DOHH2 (cell line): Measurements from ENCODE around the gene OSBPL1A.

Experiments used
- H3F3A ChIP-seq: fragments of 200-600 bp; sonication (generic), shearing (Covaris generic); 2 replicates; pipeline ENCODE4 v1.6.0; 2016; ENCODE audit warnings: antibody characterized with exemption, mild to moderate bottlenecking; ENCODE audit not compliant: control insufficient read depth, insufficient read depth
- H3K27ac ChIP-seq: fragments of 200-600 bp; sonication (generic); 2 replicates; pipeline ENCODE4 v1.5.1; 2014; ENCODE audit warnings: low read depth, mild to moderate bottlenecking, low read length, moderate library complexity
- H3K27me3 ChIP-seq: fragments of 200-600 bp; sonication (generic); 2 replicates; pipeline ENCODE4 v1.6.1; 2014; ENCODE audit warnings: mild to moderate bottlenecking, low read length, mixed read lengths; ENCODE audit not compliant: control insufficient read depth
- H3K36me3 ChIP-seq: fragments of 200-600 bp; sonication (generic); 2 replicates; pipeline ENCODE4 v1.6.1; 2014; ENCODE audit warnings: mild to moderate bottlenecking, low read length, moderate library complexity, mixed read lengths; ENCODE audit not compliant: control insufficient read depth
- H3K4me1 ChIP-seq: fragments of 200-600 bp; sonication (generic); 2 replicates; pipeline ENCODE4 v1.6.1; 2014; ENCODE audit warnings: mild to moderate bottlenecking, low read length, mixed read lengths; ENCODE audit not compliant: control insufficient read depth
- H3K4me2 ChIP-seq: fragments of 200-600 bp; sonication (generic); 2 replicates; pipeline ENCODE4 v1.6.0; 2014; ENCODE audit warnings: mild to moderate bottlenecking, low read length, moderate library complexity
- H3K4me3 ChIP-seq: fragments of 200-600 bp; sonication (generic); 2 replicates; pipeline ENCODE4 v1.5.1; 2014; ENCODE audit warnings: mild to moderate bottlenecking, low read length, mixed read lengths
- H3K79me2 ChIP-seq: fragments of 200-600 bp; sonication (generic); 2 replicates; pipeline ENCODE4 v1.6.1; 2014; ENCODE audit warnings: mild to moderate bottlenecking, low read length, mixed read lengths; ENCODE audit not compliant: control insufficient read depth
- H3K9me2 ChIP-seq: fragments of 200-600 bp; sonication (generic); replicated peaks from 2 replicates; pipeline ENCODE4 v1.6.1; 2014; ENCODE audit warnings: mild to moderate bottlenecking, low read length, mixed read lengths; ENCODE audit not compliant: control insufficient read depth
- H3K9me3 ChIP-seq: fragments of 200-600 bp; sonication (generic); 2 replicates; pipeline ENCODE4 v1.6.1; 2014; ENCODE audit warnings: antibody characterized with exemption, low read length, mixed read lengths; ENCODE audit not compliant: control insufficient read depth, insufficient read depth
- H4K20me1 ChIP-seq: fragments of 200-600 bp; sonication (generic); 2 replicates; pipeline ENCODE4 v1.6.0; 2014; ENCODE audit warnings: low read depth, mild to moderate bottlenecking, antibody characterized with exemption, low read length, moderate library complexity; ENCODE audit not compliant: control insufficient read depth, insufficient read depth
- EZH2phosphoT487 ChIP-seq: fragments of 200-600 bp; sonication (generic); IDR thresholded peaks from 2 replicates; pipeline ENCODE4 v1.6.1; 2017; ENCODE audit warnings: borderline replicate concordance, mild to moderate bottlenecking, antibody characterized with exemption, low read length, moderate library complexity, mixed read lengths
- TF ChIP-seq, protein P1 (sequence below): fragments of 200-600 bp; sonication (generic); IDR thresholded peaks from one replicate; pipeline ENCODE4 v1.5.1; 2014; ENCODE audit warnings: antibody characterized with exemption, mild to moderate bottlenecking, low read depth, low read length; ENCODE audit not compliant: poor library complexity, severe bottlenecking

Gene OSBPL1A

GRCh38 chr18:24200494-24201290 lies 196.9 kb downstream of the OSBPL1A start:
- H3K4me1 ChIP-seq, result no peaks in the 10 kb centered on the region
- H3K4me3 ChIP-seq, result no peak overlapping the region
- H3K9me3 ChIP-seq, result no peaks in the 10 kb centered on the region
- no peaks in the 10 kb centered on the region for H3K79me2 ChIP-seq
- no peaks in the 10 kb centered on the region for H3K36me3 ChIP-seq
- H3K4me2 ChIP-seq, result no peak overlapping the region
- no peaks in the 10 kb centered on the region for H3F3A ChIP-seq
- TF ChIP-seq, protein P1, sequence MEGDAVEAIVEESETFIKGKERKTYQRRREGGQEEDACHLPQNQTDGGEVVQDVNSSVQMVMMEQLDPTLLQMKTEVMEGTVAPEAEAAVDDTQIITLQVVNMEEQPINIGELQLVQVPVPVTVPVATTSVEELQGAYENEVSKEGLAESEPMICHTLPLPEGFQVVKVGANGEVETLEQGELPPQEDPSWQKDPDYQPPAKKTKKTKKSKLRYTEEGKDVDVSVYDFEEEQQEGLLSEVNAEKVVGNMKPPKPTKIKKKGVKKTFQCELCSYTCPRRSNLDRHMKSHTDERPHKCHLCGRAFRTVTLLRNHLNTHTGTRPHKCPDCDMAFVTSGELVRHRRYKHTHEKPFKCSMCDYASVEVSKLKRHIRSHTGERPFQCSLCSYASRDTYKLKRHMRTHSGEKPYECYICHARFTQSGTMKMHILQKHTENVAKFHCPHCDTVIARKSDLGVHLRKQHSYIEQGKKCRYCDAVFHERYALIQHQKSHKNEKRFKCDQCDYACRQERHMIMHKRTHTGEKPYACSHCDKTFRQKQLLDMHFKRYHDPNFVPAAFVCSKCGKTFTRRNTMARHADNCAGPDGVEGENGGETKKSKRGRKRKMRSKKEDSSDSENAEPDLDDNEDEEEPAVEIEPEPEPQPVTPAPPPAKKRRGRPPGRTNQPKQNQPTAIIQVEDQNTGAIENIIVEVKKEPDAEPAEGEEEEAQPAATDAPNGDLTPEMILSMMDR, result no peak
- TF ChIP-seq EZH2phosphoT487, result no peak
- no peak overlapping the region for H3K27ac ChIP-seq
- no peaks in the 10 kb centered on the region for H4K20me1 ChIP-seq
- no peaks in the 10 kb centered on the region for H3K9me2 ChIP-seq
- H3K27me3 ChIP-seq, result peaks cover 4% of the 10 kb centered on the region; the same call in 1 of the 2 replicates

- no peak overlapping the region for H3K27ac ChIP-seq
- no peaks in the 10 kb centered on the region for H3K4me1 ChIP-seq
- no peaks in the 10 kb centered on the region for H3K9me3 ChIP-seq
- H3K9me2 ChIP-seq, result no peaks in the 10 kb centered on the region
- no peaks in the 10 kb centered on the region for H3F3A ChIP-seq
- H3K36me3 ChIP-seq, result no peaks in the 10 kb centered on the region
- H4K20me1 ChIP-seq, result no peaks in the 10 kb centered on the region
- H3K4me2 ChIP-seq, result no peak overlapping the region
- peaks cover 3% of the 10 kb centered on the region; the same call in 1 of the 2 replicates for H3K27me3 ChIP-seq
- no peak overlapping the region for H3K4me3 ChIP-seq
- H3K79me2 ChIP-seq, result no peaks in the 10 kb centered on the region
- TF ChIP-seq, protein P1, result no peak
- no peak for TF ChIP-seq EZH2phosphoT487
These were observed 198.2 kb downstream of the OSBPL1A start for GRCh38 chr18:24199372-24199962.

- Histone ChIP-seq H3K9me3 (no peaks in the 10 kb centered on the region), H3K36me3 (no peaks in the 10 kb centered on the region)
These were observed 199.2 kb downstream of the OSBPL1A start for GRCh38 chr18:24198461-24198860.

More at GRCh38 chr18:24198461-24198860, 199.2 kb downstream of the OSBPL1A start:
- Histone ChIP-seq H3K9me2 (no peaks in the 10 kb centered on the region), H3K27me3 (peaks cover 5% of the 10 kb centered on the region; the same call in 1 of the 2 replicates), H3K27ac (no peak overlapping the region), H4K20me1 (no peaks in the 10 kb centered on the region), H3K4me3 (no peak overlapping the region), H3F3A (no peaks in the 10 kb centered on the region), H3K79me2 (no peaks in the 10 kb centered on the region), H3K4me1 (no peaks in the 10 kb centered on the region), H3K4me2 (no peak overlapping the region)
- no peak for TF ChIP-seq EZH2phosphoT487
- TF ChIP-seq, protein P1, result no peak
